Neutrophil (primary cell): Measurements from ENCODE around the gene IGLL1.

ENCODE experiments used
- H3K27ac ChIP-seq: fragments of 200-600 bp; sonication (generic); 2 replicates; pipeline ENCODE4 v1.5.1; 2016; ENCODE audit warnings: mild to moderate bottlenecking, moderate library complexity
- H3K27me3 ChIP-seq: fragments of 200-600 bp; sonication (generic); 2 replicates; pipeline ENCODE4 v1.6.0; 2016; ENCODE audit warnings: mild to moderate bottlenecking
- H3K36me3 ChIP-seq: fragments of 200-600 bp; sonication (generic); 2 replicates; pipeline ENCODE4 v1.5.1; 2017
- H3K4me1 ChIP-seq, 2 experiments: fragments of 200-600 bp in 1 of 2; sonication (generic) in 1 of 2; 1 replicate in 1 of 2; 2 replicates in 1 of 2; pipeline versions ENCODE4 v1.5.1 to v1.6.1; 2013 to 2016; ENCODE audit warnings: low read depth in 1 of 2, low read length in 1 of 2, mild to moderate bottlenecking in 1 of 2, moderate library complexity in 1 of 2; ENCODE audit not compliant: control insufficient read depth in 1 of 2, insufficient read depth in 1 of 2
- H3K4me3 ChIP-seq, 2 experiments: fragments of 200-600 bp in 1 of 2; sonication (generic) in 1 of 2; 1 replicate in 1 of 2; 2 replicates in 1 of 2; pipeline ENCODE4 v1.5.1; 2013 to 2016; ENCODE audit warnings: low read depth in 1 of 2, low read length in 1 of 2, mild to moderate bottlenecking in 1 of 2, moderate library complexity in 1 of 2
- H3K9me3 ChIP-seq: fragments of 200-600 bp; sonication (generic); 2 replicates; pipeline ENCODE4 v1.5.1; 2016
- CTCF ChIP-seq: fragments of 200-600 bp; sonication (generic); IDR thresholded peaks from 2 replicates; pipeline ENCODE4 v1.5.1; 2016; ENCODE audit warnings: antibody characterized with exemption

The IGLL1 gene

GRCh38 chr22:23557467-23557866 lies 22.6 kb downstream of the IGLL1 start:
- H3K4me3 ChIP-seq, result no peak overlapping the region
- no peaks in the 10 kb centered on the region for H3K36me3 ChIP-seq
- H3K27ac ChIP-seq, result no peak overlapping the region
- no peaks in the 10 kb centered on the region for H3K9me3 ChIP-seq
- H3K27me3 ChIP-seq, result peaks cover 20% of the 10 kb centered on the region
- TF ChIP-seq CTCF, result no peak
- H3K4me1 ChIP-seq, result no peaks in the 10 kb centered on the region

- no peaks in the 10 kb centered on the region for H3K4me1 ChIP-seq
- no peak for TF ChIP-seq CTCF
- no peak overlapping the region for H3K4me3 ChIP-seq
- no peaks in the 10 kb centered on the region for H3K9me3 ChIP-seq
- H3K36me3 ChIP-seq, result no peaks in the 10 kb centered on the region
- no peak overlapping the region for H3K27ac ChIP-seq
- H3K27me3 ChIP-seq, result peaks cover 20% of the 10 kb centered on the region
These were observed 23.1 kb downstream of the IGLL1 start for GRCh38 chr22:23557036-23557435.

GRCh38 chr22:23556026-23556620 lies 24.0 kb downstream of the IGLL1 start:
- no peaks in the 10 kb centered on the region for H3K4me1 ChIP-seq
- H3K27me3 ChIP-seq, result peaks cover 16% of the 10 kb centered on the region
- no peak overlapping the region for H3K27ac ChIP-seq
- H3K36me3 ChIP-seq, result no peaks in the 10 kb centered on the region
- no peak overlapping the region for H3K4me3 ChIP-seq
- no peaks in the 10 kb centered on the region for H3K9me3 ChIP-seq
- TF ChIP-seq CTCF, result no peak

GRCh38 chr22:23555118-23555517 lies 25.0 kb downstream of the IGLL1 start:
- TF ChIP-seq CTCF, result no peak
- H3K36me3 ChIP-seq, result no peaks in the 10 kb centered on the region
- no peaks in the 10 kb centered on the region for H3K9me3 ChIP-seq
- no peak overlapping the region for H3K4me3 ChIP-seq
- H3K4me1 ChIP-seq, result no peaks in the 10 kb centered on the region
- peaks cover 13% of the 10 kb centered on the region for H3K27me3 ChIP-seq
- H3K27ac ChIP-seq, result no peak overlapping the region

GRCh38 chr22:23553924-23554870 lies 25.9 kb downstream of the IGLL1 start:
- TF ChIP-seq CTCF, result no peak
- Histone ChIP-seq H3K36me3 (no peaks in the 10 kb centered on the region), H3K4me3 (no peak overlapping the region), H3K27me3 (peaks cover 9% of the 10 kb centered on the region), H3K9me3 (no peaks in the 10 kb centered on the region), H3K27ac (no peak overlapping the region), H3K4me1 (no peaks in the 10 kb centered on the region)
